ENCODE results near the gene GNAZ.

DNA sequence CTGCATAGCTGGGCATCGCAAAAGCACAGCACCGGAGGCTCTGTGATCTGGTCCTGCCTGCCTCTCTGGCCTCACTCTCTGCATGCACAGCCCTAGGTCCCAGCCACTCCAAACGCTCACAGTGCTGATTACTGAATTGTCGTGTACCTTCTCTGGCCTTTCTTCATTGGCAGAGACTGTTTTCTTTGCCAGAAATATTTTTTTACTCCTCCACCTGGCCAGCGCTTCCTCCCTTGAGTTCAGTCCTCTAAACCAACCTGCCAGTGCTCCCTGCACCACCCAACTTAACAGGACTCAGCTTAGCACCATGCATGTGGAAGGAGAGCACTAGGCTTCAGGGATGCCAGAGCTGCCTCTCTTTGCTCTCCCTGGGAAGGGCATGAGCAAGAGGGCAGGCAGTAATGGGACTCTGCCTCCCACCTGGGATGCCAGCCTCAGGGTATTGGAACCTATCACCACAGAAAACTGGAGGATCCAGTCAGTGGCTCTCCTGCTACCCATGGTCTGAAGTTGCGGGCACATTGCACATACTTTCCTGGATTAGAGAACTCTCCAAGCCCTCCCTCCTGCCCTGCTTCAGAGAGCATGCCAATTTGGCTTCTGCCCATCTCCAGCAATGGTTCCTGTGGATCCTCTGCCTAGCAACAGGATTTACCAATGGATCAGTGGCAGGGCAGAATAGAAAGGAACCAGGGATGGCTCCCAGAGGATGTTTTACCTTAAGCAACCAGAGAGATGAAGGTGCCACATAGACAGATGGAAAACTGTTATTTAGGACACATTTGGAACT, 37.0 kb upstream of the GNAZ start:
- TF ChIP-seq CTCF (IDR thresholded peaks at IDR 0.05; ENCODE audit: insufficient read depth, low read length, poor library complexity, severe bottlenecking) (no peak), EZH2phosphoT487 (conservative IDR thresholded peaks at IDR 0.05; ENCODE audit: low read length) (no peak)

Data from SU-DHL-6 (cell line).